ENCODE results near the gene BSPRY. TPM values are rescaled to one million over a fixed set of nuclear protein-coding genes. Genes with fewer than 3 reads are reported as not detected.
A peak's percentile ranks its signal among the peaks of the same experiment; 100 is the strongest.

BSPRY gene
- total and polyA plus RNA-seq, 7 donors: 0.03 TPM; not detected in 5

- Histone ChIP-seq H3K9me3 (no peaks in the 10 kb centered on the region), H3K27me3 (ENCODE audit: insufficient read depth in 3 of 3, low read length in 2 of 3) (peaks cover 0 to 41% (median 2%) of the 10 kb centered on the region in 3 donors), H3K4me3 (peak overlapping the region; percentile 59), H3K27ac (no peak overlapping the region), H3K4me1 (no peaks in the 10 kb centered on the region), H3K36me3 (ENCODE audit: insufficient read depth in 1 of 2, low read depth in 1 of 2) (no peaks in the 10 kb centered on the region)
- 12 to 20% (median 12%) methylated on average over 14 of the region's 14 CpGs for WGBS, 3 donors
- ATAC-seq: no peak
- TF ChIP-seq CTCF (IDR thresholded peaks at IDR 0.05): no peak
- intact Hi-C loops (cut with DNase I): no loop called here
- no peak for DNase-seq
These were observed 843 bp downstream of the BSPRY start for GRCh38 chr9:113350107-113350661.

GRCh38 chr9:113350937-113351336 is 1.6 kb downstream of the BSPRY start:
- H3K27ac ChIP-seq: no peak overlapping the region
- no peak for TF ChIP-seq CTCF (IDR thresholded peaks at IDR 0.05)
- WGBS, 3 donors: 53 to 56% (median 54%) methylated on average over 6 of the region's 6 CpGs
- no peaks in the 10 kb centered on the region for H3K36me3 ChIP-seq (ENCODE audit: insufficient read depth in 1 of 2, low read depth in 1 of 2)
- H3K4me3 ChIP-seq: no peak overlapping the region
- ATAC-seq (no peak), DNase-seq (no peak)
- intact Hi-C loops (cut with DNase I): no loop called here
- no peaks in the 10 kb centered on the region for H3K4me1 ChIP-seq
- H3K27me3 ChIP-seq (ENCODE audit: insufficient read depth in 3 of 3, low read length in 2 of 3): peaks cover 0 to 41% (median 2%) of the 10 kb centered on the region in 3 donors
- H3K9me3 ChIP-seq: no peaks in the 10 kb centered on the region

GRCh38 chr9:113352006-113352405 is 2.7 kb downstream of the BSPRY start:
- WGBS, 3 donors: 73 to 80% (median 73%) methylated on average over 6 of the region's 6 CpGs
- peaks cover 0 to 41% (median 2%) of the 10 kb centered on the region in 3 donors for H3K27me3 ChIP-seq (ENCODE audit: insufficient read depth in 3 of 3, low read length in 2 of 3)
- no peak overlapping the region for H3K4me3 ChIP-seq

GRCh38 chr9:113352411-113352810 is 3.1 kb downstream of the BSPRY start:
- H3K27ac ChIP-seq: no peak overlapping the region
- intact Hi-C loops (cut with DNase I): no loop called here
- H3K4me1 ChIP-seq: no peaks in the 10 kb centered on the region
- H3K27me3 ChIP-seq (ENCODE audit: insufficient read depth in 3 of 3, low read length in 2 of 3): peaks cover 0 to 41% (median 2%) of the 10 kb centered on the region in 3 donors
- H3K4me3 ChIP-seq: no peak overlapping the region
- H3K9me3 ChIP-seq: no peaks in the 10 kb centered on the region
- no peak for TF ChIP-seq CTCF (IDR thresholded peaks at IDR 0.05)
- ATAC-seq (no peak), DNase-seq (no peak)
- 72 to 92% (median 85%) methylated on average over 1 of the region's 1 CpG for WGBS, 3 donors
- no peaks in the 10 kb centered on the region for H3K36me3 ChIP-seq (ENCODE audit: insufficient read depth in 1 of 2, low read depth in 1 of 2)

More at GRCh38 chr9:113352006-113352405, 2.7 kb downstream of the BSPRY start:
- H3K4me1 ChIP-seq: no peaks in the 10 kb centered on the region
- H3K9me3 ChIP-seq: no peaks in the 10 kb centered on the region
- TF ChIP-seq CTCF (IDR thresholded peaks at IDR 0.05): no peak
- no peaks in the 10 kb centered on the region for H3K36me3 ChIP-seq (ENCODE audit: insufficient read depth in 1 of 2, low read depth in 1 of 2)
- DNase-seq: no peak
- no peak for ATAC-seq
- H3K27ac ChIP-seq: no peak overlapping the region
- intact Hi-C loops (cut with DNase I): no loop called here

- DNase-seq (no peak), ATAC-seq (no peak)
- H3K4me1 ChIP-seq: no peaks in the 10 kb centered on the region
- no peak for TF ChIP-seq CTCF (IDR thresholded peaks at IDR 0.05)
- H3K27me3 ChIP-seq (ENCODE audit: insufficient read depth in 3 of 3, low read length in 2 of 3): peaks cover 0 to 27% (median 0%) of the 10 kb centered on the region in 3 donors
- H3K4me3 ChIP-seq: no peak overlapping the region
- intact Hi-C loops (cut with DNase I): no loop called here
- WGBS, 3 donors: 74 to 79% (median 76%) methylated on average over 4 of the region's 4 CpGs
- no peak overlapping the region for H3K27ac ChIP-seq
- no peaks in the 10 kb centered on the region for H3K36me3 ChIP-seq (ENCODE audit: insufficient read depth in 1 of 2, low read depth in 1 of 2)
- H3K9me3 ChIP-seq: no peaks in the 10 kb centered on the region
These were observed 5.8 kb downstream of the BSPRY start for GRCh38 chr9:113355040-113355596.
